Mesothelial cell of epicardium (in vitro differentiated cells): ENCODE data around the gene CENPM. TPM values are rescaled to one million over a fixed set of nuclear protein-coding genes. Genes with fewer than 3 reads are reported as not detected.

ENCODE experiments used
- DNase-seq, 2 experiments: peaks; one replicate each; pipeline ENCODE4 v3.0.0; 2021; ENCODE audit warnings: low spot score in 2 of 2; ENCODE audit not compliant: unreplicated experiment in 2 of 2
- H3K27ac Mint-ChIP-seq: 2 replicates; pipeline ENCODE4 v1.8.0; 2021; ENCODE audit warnings: mixed read lengths
- H3K27me3 Mint-ChIP-seq: 2 replicates; pipeline ENCODE4 v1.8.0; 2021; ENCODE audit warnings: low read depth, mixed read lengths
- H3K36me3 Mint-ChIP-seq: 2 replicates; pipeline ENCODE4 v1.8.0; 2021; ENCODE audit warnings: mixed read lengths
- H3K4me1 Mint-ChIP-seq: 2 replicates; pipeline ENCODE4 v1.8.0; 2021; ENCODE audit warnings: mixed read lengths
- H3K4me3 Mint-ChIP-seq: 2 replicates; pipeline ENCODE4 v1.8.0; 2021; ENCODE audit warnings: mild to moderate bottlenecking, moderate library complexity, mixed read lengths
- H3K9me3 Mint-ChIP-seq: 2 replicates; pipeline ENCODE4 v1.8.0; 2021; ENCODE audit warnings: mixed read lengths
- total RNA-seq: library from RNA; stranded (reverse); gene quantifications from 3 replicates; pipeline ENCODE4 v1.2.1, GENCODE V29; 2021
- TF ChIP-seq, protein P1 (sequence below): fragments of 200-600 bp; sonication (generic); IDR thresholded peaks from one replicate; pipeline ENCODE4 v1.5.0; 2021; ENCODE audit warnings: antibody characterized with exemption; ENCODE audit not compliant: unreplicated experiment

The CENPM gene
- total RNA-seq, 1 donor from 2014 or later = 13.3 TPM

DNA sequence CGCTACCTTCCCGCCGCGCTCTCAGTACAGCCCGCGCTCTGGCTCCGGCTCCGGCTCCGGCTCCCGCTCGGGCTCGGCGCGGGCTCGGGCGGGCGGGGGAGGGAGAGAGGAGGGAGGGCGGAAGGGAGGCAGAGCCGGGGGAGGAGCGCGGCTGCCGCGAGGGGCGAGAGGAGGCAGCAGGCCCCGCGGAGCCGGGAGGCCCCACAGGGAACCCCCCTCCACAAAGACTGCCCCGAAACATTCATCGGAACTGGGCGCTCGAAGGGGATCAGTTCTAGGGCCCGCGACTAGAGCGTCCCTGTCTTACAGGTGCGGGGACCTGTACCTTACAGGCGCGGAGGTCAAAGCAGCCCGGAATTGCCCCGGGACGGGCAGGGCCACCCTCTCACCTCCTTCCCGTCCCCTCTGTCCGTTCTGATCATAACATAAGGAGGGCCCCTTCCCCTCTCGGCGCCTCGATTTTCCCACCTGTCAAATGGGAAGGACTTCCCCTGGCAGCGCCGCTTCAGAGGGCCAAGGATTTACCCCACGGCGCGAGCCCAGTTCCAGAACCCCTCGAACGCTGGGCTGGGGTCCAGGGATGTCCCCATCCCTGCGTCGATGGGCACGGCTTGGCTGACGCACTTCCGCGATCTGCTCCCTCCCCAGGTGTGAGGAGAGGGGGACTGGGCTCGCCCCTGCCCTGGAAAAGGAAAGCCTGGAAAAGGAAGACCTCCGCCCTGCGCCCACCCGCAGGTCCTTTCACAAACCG lies 31.7 kb downstream of the CENPM start, which contains the start of gene SHISA8:
Gene SHISA8, minus strand, starts transcription at position 40 of the 751 bp plus-strand sequence. CDS start 407 bp downstream, outside the sequence.
- TF ChIP-seq, protein P1, sequence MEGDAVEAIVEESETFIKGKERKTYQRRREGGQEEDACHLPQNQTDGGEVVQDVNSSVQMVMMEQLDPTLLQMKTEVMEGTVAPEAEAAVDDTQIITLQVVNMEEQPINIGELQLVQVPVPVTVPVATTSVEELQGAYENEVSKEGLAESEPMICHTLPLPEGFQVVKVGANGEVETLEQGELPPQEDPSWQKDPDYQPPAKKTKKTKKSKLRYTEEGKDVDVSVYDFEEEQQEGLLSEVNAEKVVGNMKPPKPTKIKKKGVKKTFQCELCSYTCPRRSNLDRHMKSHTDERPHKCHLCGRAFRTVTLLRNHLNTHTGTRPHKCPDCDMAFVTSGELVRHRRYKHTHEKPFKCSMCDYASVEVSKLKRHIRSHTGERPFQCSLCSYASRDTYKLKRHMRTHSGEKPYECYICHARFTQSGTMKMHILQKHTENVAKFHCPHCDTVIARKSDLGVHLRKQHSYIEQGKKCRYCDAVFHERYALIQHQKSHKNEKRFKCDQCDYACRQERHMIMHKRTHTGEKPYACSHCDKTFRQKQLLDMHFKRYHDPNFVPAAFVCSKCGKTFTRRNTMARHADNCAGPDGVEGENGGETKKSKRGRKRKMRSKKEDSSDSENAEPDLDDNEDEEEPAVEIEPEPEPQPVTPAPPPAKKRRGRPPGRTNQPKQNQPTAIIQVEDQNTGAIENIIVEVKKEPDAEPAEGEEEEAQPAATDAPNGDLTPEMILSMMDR = no peak
- peaks cover 78% of the 10 kb centered on the region for H3K27me3 Mint-ChIP-seq
- DNase-seq = peak; percentile 56 to 74

DNA sequence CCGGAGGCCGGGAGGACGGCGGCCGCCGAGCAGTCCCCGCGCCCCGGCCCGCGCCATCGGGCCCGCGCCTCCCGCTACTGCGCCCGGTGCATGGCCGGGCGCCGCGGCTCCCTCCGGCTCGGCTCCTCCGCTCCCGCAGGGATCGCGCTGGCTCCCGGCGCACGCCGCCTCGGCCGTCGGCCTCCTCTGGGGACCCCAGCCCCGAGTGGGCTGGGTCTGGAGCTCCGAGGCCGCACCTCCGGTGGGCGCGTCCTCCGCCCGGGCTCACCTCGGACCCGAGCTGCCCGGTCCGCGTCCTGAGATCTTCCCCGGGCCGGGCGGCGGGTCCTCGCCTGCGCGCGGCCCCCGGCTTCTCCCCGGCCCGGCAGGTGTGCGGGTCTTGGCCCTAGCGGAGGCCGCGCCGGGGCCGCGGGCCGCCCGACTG lies 32.3 kb downstream of the CENPM start:
- Mint-ChIP-seq H3K36me3 (no peaks in the 10 kb centered on the region), H3K9me3 (no peaks in the 10 kb centered on the region), H3K4me1 (peaks cover 7% of the 10 kb centered on the region), H3K27ac (no peak overlapping the region), H3K4me3 (no peak overlapping the region), H3K27me3 (peaks cover 78% of the 10 kb centered on the region)
- DNase-seq = no peak
- TF ChIP-seq, protein P1 = no peak

More for the DNA sequence above, 31.7 kb downstream of the CENPM start, which contains the start of gene SHISA8:
- peak within 1 kb of the TSS; percentile 31 for H3K4me3 Mint-ChIP-seq
- peaks cover 7% of the 10 kb centered on the region for H3K4me1 Mint-ChIP-seq
- no peak within 1 kb of the TSS for H3K27ac Mint-ChIP-seq
- no peaks in the 10 kb centered on the region for H3K9me3 Mint-ChIP-seq
- H3K36me3 Mint-ChIP-seq = no peaks in the 10 kb centered on the region

DNA sequence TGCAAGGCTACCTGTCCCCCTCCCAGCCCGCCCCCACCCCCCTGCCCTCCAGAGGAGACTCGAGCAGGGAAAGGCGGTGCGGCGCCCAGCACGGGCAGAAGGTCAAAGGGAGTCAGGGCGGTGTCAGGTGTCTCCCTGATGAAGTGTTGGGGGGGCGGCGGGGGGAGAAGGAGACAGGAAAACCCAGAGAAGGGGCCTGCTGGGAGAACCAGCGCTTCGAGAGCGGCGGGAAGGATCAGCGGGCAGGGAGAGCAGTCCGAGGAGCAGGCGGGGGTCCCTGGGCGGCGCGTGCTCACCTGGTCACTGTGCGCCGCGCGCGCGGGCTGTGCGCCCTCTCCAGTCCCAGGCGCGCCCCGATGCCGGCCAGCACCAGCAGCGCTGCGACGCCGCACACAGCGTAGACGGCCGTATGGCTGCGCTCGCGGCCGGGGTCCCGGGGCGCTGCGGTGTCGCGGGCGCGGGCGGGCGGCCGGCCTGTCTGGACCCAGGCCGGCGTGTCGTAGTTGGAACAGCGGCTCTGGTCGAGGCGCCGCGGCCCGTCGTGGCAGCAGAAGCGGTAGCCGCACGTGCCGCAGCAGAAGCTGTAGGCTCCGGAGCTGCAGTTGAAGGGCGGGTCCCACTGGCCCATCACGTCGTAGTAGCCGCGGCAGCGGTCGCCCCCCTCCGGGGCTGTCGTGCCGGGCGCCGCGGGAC lies 33.0 kb downstream of the CENPM start:
- Mint-ChIP-seq H3K4me1 (peaks cover 7% of the 10 kb centered on the region), H3K36me3 (peaks cover 2% of the 10 kb centered on the region), H3K27ac (no peak overlapping the region), H3K9me3 (no peaks in the 10 kb centered on the region), H3K4me3 (no peak overlapping the region), H3K27me3 (peaks cover 80% of the 10 kb centered on the region)
- no peak for DNase-seq
- TF ChIP-seq, protein P1 = no peak

DNA sequence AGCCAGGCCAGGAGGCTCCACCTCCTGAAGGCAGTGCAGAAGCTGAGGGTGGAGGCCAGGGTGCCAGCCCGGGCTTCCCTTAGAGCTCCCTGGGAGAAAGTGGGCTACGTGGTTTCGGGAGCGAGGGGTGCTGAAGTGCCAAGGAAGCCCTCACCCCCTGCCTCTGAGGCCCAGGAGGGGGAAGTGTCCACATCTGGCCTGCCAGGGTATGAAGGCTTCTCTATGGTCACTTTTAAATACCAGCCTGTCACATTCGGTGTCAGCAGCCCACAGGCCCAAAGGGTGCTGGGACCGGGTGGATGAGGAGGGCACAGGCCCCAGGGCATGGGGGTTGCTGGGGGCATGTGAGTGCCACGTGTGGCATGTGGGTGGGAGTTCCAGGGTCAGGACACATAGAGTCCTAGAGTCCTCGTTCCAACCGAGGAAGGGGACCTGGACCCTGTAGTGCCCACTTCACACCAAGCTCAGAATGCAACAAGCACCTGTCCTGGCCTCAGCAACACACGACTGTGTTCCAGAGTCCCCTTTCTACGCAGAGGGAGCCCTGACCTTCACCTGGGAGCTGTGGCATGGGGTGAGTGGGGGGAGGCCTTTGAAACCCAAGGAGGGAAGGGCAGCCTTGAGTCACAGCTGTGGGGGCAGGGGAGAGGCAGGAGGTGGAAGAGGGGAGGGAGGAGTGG lies 33.8 kb downstream of the CENPM start:
- Mint-ChIP-seq H3K9me3 (no peaks in the 10 kb centered on the region), H3K4me1 (peaks cover 5% of the 10 kb centered on the region), H3K27me3 (peaks cover 82% of the 10 kb centered on the region), H3K27ac (no peak overlapping the region), H3K4me3 (peak overlapping the region; percentile 51), H3K36me3 (peaks cover 2% of the 10 kb centered on the region)
- TF ChIP-seq, protein P1 = no peak
- DNase-seq = no peak

DNA sequence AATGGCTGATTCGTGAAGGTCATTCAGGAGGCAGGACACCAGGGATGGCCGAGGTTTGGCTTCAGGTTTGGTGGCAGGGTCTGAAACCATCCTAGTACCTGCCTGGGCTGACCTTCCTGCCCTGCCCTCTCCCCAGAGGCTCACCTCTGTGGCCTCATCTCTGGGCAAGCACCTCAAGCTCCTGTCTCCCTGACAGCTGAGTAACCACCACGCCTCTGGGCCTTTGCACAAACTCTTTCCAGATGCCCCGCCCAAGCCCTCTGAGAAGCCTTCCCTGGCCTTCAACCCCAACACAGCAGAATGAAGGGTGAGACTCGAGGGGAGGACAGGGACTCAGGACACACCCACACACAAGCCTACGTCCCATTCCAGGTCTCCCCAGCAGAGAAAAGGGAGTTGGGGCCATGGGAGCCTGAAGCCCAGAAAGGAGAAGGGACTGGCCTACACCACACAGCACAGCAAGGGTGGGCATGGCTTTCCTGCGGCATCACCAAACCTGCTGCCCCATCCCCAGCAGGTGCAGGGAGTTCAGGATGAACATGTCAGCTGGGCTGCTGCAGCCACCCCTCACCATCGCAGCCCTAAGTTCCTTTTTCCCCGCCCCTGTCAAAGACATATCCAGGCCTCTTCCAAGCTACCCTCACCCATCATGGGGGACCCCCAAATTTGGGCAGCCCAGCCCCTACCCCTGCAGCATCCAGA lies 34.5 kb downstream of the CENPM start:
- H3K9me3 Mint-ChIP-seq = no peaks in the 10 kb centered on the region
- H3K27ac Mint-ChIP-seq = no peak overlapping the region
- no peak overlapping the region for H3K4me3 Mint-ChIP-seq
- no peak for DNase-seq
- peaks cover 3% of the 10 kb centered on the region for H3K36me3 Mint-ChIP-seq
- TF ChIP-seq, protein P1 = no peak
- H3K4me1 Mint-ChIP-seq = peaks cover 3% of the 10 kb centered on the region
- peaks cover 80% of the 10 kb centered on the region for H3K27me3 Mint-ChIP-seq
